H1 (cell line): Measurements from ENCODE around the gene PPFIBP2. TPM values are rescaled to one million over a fixed set of nuclear protein-coding genes. Genes with fewer than 3 reads are reported as not detected.

Experiments
- CTCF ChIA-PET: fragments of 300-600 bp; sonication (Branson Sonifier 250); formaldehyde crosslinking; loops from one replicate; lab custom pipeline; 2021; ENCODE audit not compliant: partially characterized antibody; lab: Charles Lee
- POLR2A ChIA-PET: fragments of 300-600 bp; sonication (Branson Sonifier 250); formaldehyde crosslinking; loops from one replicate; lab custom pipeline; 2021; ENCODE audit warnings: inconsistent platforms; ENCODE audit not compliant: partially characterized antibody; lab: Charles Lee
- DNase-seq, 2 experiments: peaks; one replicate each; pipeline versions ENCODE4 v3.0.0 to v3.0.0-alpha.2; 2010 to 2022; ENCODE audit warnings: low spot score in 2 of 2, low read depth in 1 of 2, mixed read lengths in 1 of 2
- FAIRE-seq: peaks from 2 replicates; lab custom pipeline; 2011; peaks lifted over from hg19 to GRCh38; lab: Jason Lieb, UNC
- H2AFZ ChIP-seq: 2 replicates; pipeline ENCODE4 v1.8.1; 2012; ENCODE audit warnings: low read length, inconsistent platforms
- H2AK5ac ChIP-seq: 2 replicates; pipeline ENCODE4 v1.6.1; 2013; ENCODE audit warnings: low read depth, low read length
- H2BK120ac ChIP-seq: replicated peaks from 2 replicates; pipeline ENCODE3; 2013; ENCODE audit warnings: low read depth, low read length, inconsistent platforms
- H2BK12ac ChIP-seq: 2 replicates; pipeline ENCODE4 v1.6.1; 2013; ENCODE audit warnings: low read depth, low read length
- H2BK15ac ChIP-seq: 2 replicates; pipeline ENCODE4 v1.6.1; 2013; ENCODE audit warnings: low read length
- H2BK20ac ChIP-seq: 2 replicates; pipeline ENCODE4 v1.6.1; 2013; ENCODE audit warnings: low read length
- H2BK5ac ChIP-seq: 2 replicates; pipeline ENCODE4 v1.6.1; 2013; ENCODE audit warnings: low read depth, low read length
- H3K14ac ChIP-seq: 2 replicates; pipeline ENCODE4 v1.6.1; 2013; ENCODE audit warnings: inconsistent platforms; ENCODE audit not compliant: insufficient read length
- H3K18ac ChIP-seq: 2 replicates; pipeline ENCODE4 v1.6.1; 2013; ENCODE audit warnings: low read length; ENCODE audit errors: extremely low read depth
- H3K23ac ChIP-seq: 2 replicates; pipeline ENCODE4 v1.6.1; 2013; ENCODE audit warnings: inconsistent platforms; ENCODE audit not compliant: insufficient read length
- H3K23me2 ChIP-seq: 2 replicates; pipeline ENCODE4 v1.6.1; 2013; ENCODE audit warnings: low read depth, low read length
- H3K27ac ChIP-seq: 2 replicates; pipeline ENCODE4 v1.6.1; 2011; ENCODE audit warnings: low read depth, low read length, inconsistent platforms
- H3K27me3 ChIP-seq, 4 experiments: replicated peaks in 1 of 4; 1 replicate in 1 of 4; 2 replicates in 3 of 4; pipeline versions ENCODE4 v1.6.1 to v1.8.1; 2011 to 2013; ENCODE audit warnings: low read length in 3 of 4, mild to moderate bottlenecking in 3 of 4, inconsistent platforms in 2 of 4, mixed read lengths in 2 of 4, moderate library complexity in 1 of 4; ENCODE audit not compliant: control insufficient read depth in 3 of 4, insufficient read depth in 3 of 4; ENCODE audit errors: extremely low read depth in 1 of 4
- H3K36me3 ChIP-seq, 4 experiments: 2 replicates each; pipeline versions ENCODE4 v1.6.1 to v1.8.1; 2011 to 2013; ENCODE audit warnings: mild to moderate bottlenecking in 4 of 4, low read length in 3 of 4, moderate library complexity in 2 of 4, control low read depth in 1 of 4, inconsistent platforms in 1 of 4; ENCODE audit not compliant: insufficient read depth in 4 of 4, control insufficient read depth in 2 of 4
- H3K4ac ChIP-seq: replicated peaks from 2 replicates; pipeline ENCODE3; 2013; ENCODE audit warnings: low read length, low read depth, mixed read lengths, inconsistent platforms; ENCODE audit not compliant: insufficient read length
- H3K4me1 ChIP-seq, 4 experiments: replicated peaks in 1 of 4; 1 replicate in 1 of 4; 2 replicates in 3 of 4; pipeline versions ENCODE4 v1.6.1 to v1.8.1; 2011 to 2013; ENCODE audit warnings: low read length in 3 of 4, inconsistent platforms in 2 of 4, mixed read lengths in 1 of 4; ENCODE audit not compliant: insufficient read depth in 4 of 4, control insufficient read depth in 3 of 4
- H3K4me2 ChIP-seq, 2 experiments: 2 replicates each; pipeline versions ENCODE4 v1.6.1 to v1.8.1; 2011 to 2013; ENCODE audit warnings: low read depth in 2 of 2, low read length in 2 of 2, control low read depth in 1 of 2, inconsistent platforms in 1 of 2, mild to moderate bottlenecking in 1 of 2; ENCODE audit not compliant: insufficient read depth in 1 of 2
- H3K4me3 ChIP-seq, 4 experiments: fragments of 200-600, 300-600 bp in 1 of 4; sonication (generic), shearing (Covaris generic), sonication (Bioruptor Twin) in 1 of 4; 2 replicates each; pipeline versions ENCODE4 v1.5.1 to v1.8.1; 2011 to 2016; ENCODE audit warnings: low read length in 4 of 4, low read depth in 3 of 4, control low read depth in 2 of 4, inconsistent platforms in 2 of 4, mild to moderate bottlenecking in 2 of 4, mixed read lengths in 1 of 4, moderate library complexity in 1 of 4; ENCODE audit not compliant: insufficient read depth in 2 of 4; ENCODE audit errors: extremely low read depth in 1 of 4
- H3K56ac ChIP-seq: replicated peaks from 2 replicates; pipeline ENCODE3; 2013; ENCODE audit warnings: low read depth, mild to moderate bottlenecking, mixed read lengths, low read length, inconsistent platforms; ENCODE audit not compliant: insufficient read length
- H3K79me1 ChIP-seq: 2 replicates; pipeline ENCODE4 v1.6.1; 2013; ENCODE audit warnings: low read depth, low read length, control low read depth
- H3K79me2 ChIP-seq, 2 experiments: 2 replicates each; pipeline versions ENCODE4 v1.6.1 to v1.8.1; 2012 to 2013; ENCODE audit warnings: low read length in 2 of 2, mild to moderate bottlenecking in 2 of 2, inconsistent platforms in 1 of 2; ENCODE audit not compliant: insufficient read depth in 2 of 2, control insufficient read depth in 1 of 2
- H3K9ac ChIP-seq, 4 experiments: replicated peaks in 1 of 4; 1 replicate in 1 of 4; 2 replicates in 3 of 4; pipeline versions ENCODE4 v1.6.1 to v1.8.1; 2011 to 2013; ENCODE audit warnings: low read depth in 3 of 4, low read length in 3 of 4, control low read depth in 2 of 4, mild to moderate bottlenecking in 2 of 4, moderate library complexity in 2 of 4, inconsistent platforms in 1 of 4; ENCODE audit errors: extremely low read depth in 1 of 4
- H3K9me3 ChIP-seq, 2 experiments: 2 replicates each; pipeline versions ENCODE4 v1.6.1 to v1.8.1; 2012 to 2013; ENCODE audit warnings: mild to moderate bottlenecking in 2 of 2, moderate library complexity in 2 of 2, control low read depth in 1 of 2, inconsistent platforms in 1 of 2, low read depth in 1 of 2, low read length in 1 of 2, mixed read lengths in 1 of 2; ENCODE audit not compliant: insufficient read depth in 2 of 2
- H4K20me1 ChIP-seq, 2 experiments: replicated peaks in 1 of 2; 2 replicates each; pipeline versions ENCODE3 to v1.8.1; 2011 to 2013; ENCODE audit warnings: inconsistent platforms in 2 of 2, low read length in 2 of 2, mild to moderate bottlenecking in 1 of 2; ENCODE audit not compliant: insufficient read depth in 2 of 2, control insufficient read depth in 1 of 2
- H4K5ac ChIP-seq: 2 replicates; pipeline ENCODE4 v1.6.1; 2013; ENCODE audit warnings: low read length, low read depth, mixed read lengths, inconsistent platforms; ENCODE audit not compliant: insufficient read length
- H4K8ac ChIP-seq: 2 replicates; pipeline ENCODE4 v1.8.0; 2013; ENCODE audit warnings: mild to moderate bottlenecking, moderate library complexity, low read length, inconsistent platforms; ENCODE audit not compliant: insufficient read depth; ENCODE audit errors: extremely low read depth
- H4K91ac ChIP-seq: replicated peaks from 2 replicates; pipeline ENCODE3; 2013; ENCODE audit warnings: low read length, mixed read lengths, inconsistent platforms; ENCODE audit not compliant: insufficient read length
- BACH1 ChIP-seq: IDR thresholded peaks from 2 replicates; pipeline ENCODE4 v1.6.1; 2012; ENCODE audit warnings: low read length, improper control_type of control experiment
- BCL11A ChIP-seq, 2 experiments: IDR thresholded peaks; one replicate each; pipeline ENCODE4 v1.6.1; 2011; ENCODE audit warnings: low read depth in 2 of 2, low read length in 2 of 2, mild to moderate bottlenecking in 2 of 2
- CBX5 ChIP-seq: fragments of 300-800, 300-1000 bp; sonication (generic); IDR thresholded peaks from 2 replicates; pipeline ENCODE4 v1.7.1; 2016; ENCODE audit warnings: antibody characterized with exemption, low read length, low read depth
- CBX8 ChIP-seq: fragments of 300-800, 300-1000 bp; sonication (generic); IDR thresholded peaks from 2 replicates; pipeline ENCODE4 v1.7.1; 2016; ENCODE audit warnings: low read depth, low read length, borderline replicate concordance
- E2F6 ChIP-seq: IDR thresholded peaks from 2 replicates; pipeline ENCODE4 v1.6.1; 2012; ENCODE audit warnings: inconsistent platforms
- EGR1 ChIP-seq: IDR thresholded peaks from 2 replicates; pipeline ENCODE4 v1.6.1; 2011; ENCODE audit warnings: low read depth, low read length, borderline replicate concordance
- KDM1A ChIP-seq: fragments of 200-600, 300-600 bp; sonication (generic); IDR thresholded peaks from 2 replicates; pipeline ENCODE4 v1.7.1; 2016; ENCODE audit warnings: mild to moderate bottlenecking, low read length, borderline replicate concordance
- POLR2A ChIP-seq, 2 experiments: IDR thresholded peaks; 1 replicate in 1 of 2; 2 replicates in 1 of 2; pipeline ENCODE4 v1.6.1; 2011; ENCODE audit warnings: low read depth in 2 of 2, low read length in 2 of 2, mild to moderate bottlenecking in 2 of 2; ENCODE audit errors: control extremely low read depth in 1 of 2
- POU5F1 ChIP-seq: IDR thresholded peaks from 2 replicates; pipeline ENCODE4 v1.6.1; 2011; ENCODE audit warnings: low read depth, mild to moderate bottlenecking, low read length, moderate library complexity
- RBBP5 ChIP-seq: IDR thresholded peaks from 2 replicates; pipeline ENCODE4 v1.7.1; 2012; ENCODE audit warnings: low read depth, mild to moderate bottlenecking, inconsistent platforms, low read length, moderate library complexity, borderline replicate concordance
- RFX5 ChIP-seq: IDR thresholded peaks from 2 replicates; pipeline ENCODE4 v1.6.1; 2011; ENCODE audit warnings: low read depth, low read length, improper control_type of control experiment, borderline replicate concordance
- SIN3A ChIP-seq, 2 experiments: IDR thresholded peaks in 1 of 2; conservative IDR thresholded peaks in 1 of 2; 2 replicates each; pipeline ENCODE4 v1.6.1; 2011 to 2012; ENCODE audit warnings: low read length in 2 of 2, improper control_type of control experiment in 1 of 2, low read depth in 1 of 2, mild to moderate bottlenecking in 1 of 2
- SP1 ChIP-seq: IDR thresholded peaks from 2 replicates; pipeline ENCODE4 v1.6.1; 2011; ENCODE audit warnings: low read depth, low read length
- SP2 ChIP-seq: IDR thresholded peaks from 2 replicates; pipeline ENCODE4 v1.6.1; 2012; ENCODE audit warnings: mild to moderate bottlenecking, low read length, inconsistent platforms
- TEAD4 ChIP-seq: IDR thresholded peaks from 2 replicates; pipeline ENCODE4 v1.6.1; 2012; ENCODE audit warnings: low read depth, low read length, inconsistent platforms, mixed read lengths
- WGBS, 2 experiments: shearing (Covaris generic) in 1 of 2; methylation state at CpG; one replicate each; pipeline versions ENCODE4 v1.1.6 to v1.1.7; 2013 to 2015; ENCODE audit warnings: low lambda C conversion rate in 2 of 2, mixed read lengths in 2 of 2, inconsistent platforms in 1 of 2, low coverage in 1 of 2, missing lambda C conversion rate in 1 of 2; ENCODE audit not compliant: insufficient replicate concordance in 2 of 2, insufficient coverage in 1 of 2, insufficient read length in 1 of 2; ENCODE audit errors: extremely low coverage in 1 of 2, missing lambda C conversion rate in 1 of 2; 5-methylcytosine and 5-hydroxymethylcytosine counted together
- polyA plus RNA-seq, 7 experiments: library from polyadenylated mRNA; depleted of rRNA in 3 of 7; stranded (reverse) in 5 of 7; unstranded in 2 of 7; fragments of >200 nt in 5 of 7; fragments of 200-250 nt in 2 of 7; gene quantifications; 1 replicate in 5 of 7; 2 replicates in 1 of 7; 4 replicates in 1 of 7; pipeline versions ENCODE4 v1.2.1 to v1.2.3, GENCODE V29; 2011 to 2013; ENCODE audit warnings: missing spikeins in 2 of 7, mixed read lengths in 2 of 7
- total RNA-seq: library from RNA; stranded (reverse); fragmentation: NEBNext Ultra II Directional; extraction: Animal tissue kit (Norgen Biotek cat#: 25700); gene quantifications from 2 replicates; pipeline ENCODE4 v1.2.1, GENCODE V29; 2021

Gene PPFIBP2
- total and polyA plus RNA-seq, 2 of the 8 experiments (the other 6 are each of a cell fraction or from before 2014, with no cell fraction given) = 5.5 to 9.8 TPM

GRCh38 chr11:7508087-7508486 is 5.7 kb upstream of the PPFIBP2 start:
- no peaks in the 10 kb centered on the region for H4K20me1 ChIP-seq
- H3K23ac ChIP-seq = no peak overlapping the region
- no peaks in the 10 kb centered on the region for H3K23me2 ChIP-seq
- no peak overlapping the region for H2AFZ ChIP-seq
- POLR2A ChIA-PET = no interaction called here
- H4K91ac ChIP-seq = no peak overlapping the region
- no peaks in the 10 kb centered on the region for H3K27me3 ChIP-seq
- H3K27ac ChIP-seq = no peak overlapping the region
- DNase-seq (no peak), FAIRE-seq (no peak)
- no peak overlapping the region for H4K5ac ChIP-seq
- no peak overlapping the region for H3K9ac ChIP-seq
- 92% methylated on average over 3 of the region's 3 CpGs; no CpG with 5 or more reads in 1 of the 2 experiments for WGBS, 2 experiments
- no peak overlapping the region for H2BK5ac ChIP-seq
- H3K56ac ChIP-seq = no peak overlapping the region
- no peak overlapping the region for H2BK20ac ChIP-seq
- no peak overlapping the region for H3K4ac ChIP-seq
- H3K36me3 ChIP-seq = no peaks in the 10 kb centered on the region
- no peak overlapping the region for H2BK12ac ChIP-seq
- peaks cover 0 to 5% (median 3%) of the 10 kb centered on the region in 4 experiments; a peak in 5 of 7 replicates for H3K4me1 ChIP-seq
- no peaks in the 10 kb centered on the region for H3K79me1 ChIP-seq
- CTCF ChIA-PET = interaction anchor here (0.6 to 2.0 kb wide), 8 partner anchors 13 to 149 kb away, joined by 3 to 5 read pairs (median 3); partner anchors contain the start of gene OLFML1
- no peak overlapping the region for H3K4me2 ChIP-seq
- H2BK120ac ChIP-seq = no peak overlapping the region
- no peaks in the 10 kb centered on the region for H3K79me2 ChIP-seq
- H2AK5ac ChIP-seq = no peak overlapping the region
- H2BK15ac ChIP-seq = no peak overlapping the region
- H3K14ac ChIP-seq = no peak overlapping the region
- H3K9me3 ChIP-seq = no peaks in the 10 kb centered on the region
- no peak overlapping the region for H3K4me3 ChIP-seq
- H4K8ac ChIP-seq = no peak overlapping the region
- no peak overlapping the region for H3K18ac ChIP-seq
- TF ChIP-seq POLR2A (IDR thresholded peaks at IDR 0.05; ENCODE audit: control extremely low read depth in 1 of 2, low read depth in 2 of 2, low read length in 2 of 2) (no peak), BACH1 (no peak), TEAD4 (no peak), POU5F1 (no peak), E2F6 (no peak), SP1 (no peak), KDM1A (no peak), RBBP5 (no peak), RFX5 (no peak), CBX8 (no peak), EGR1 (no peak), BCL11A (IDR thresholded peaks at IDR 0.05; ENCODE audit: low read depth in 2 of 2, low read length in 2 of 2) (no peak), SIN3A (conservative IDR thresholded peaks at IDR 0.05 in 1 of 2, IDR thresholded peaks at IDR 0.05 in 1 of 2; ENCODE audit: low read depth in 1 of 2, low read length in 2 of 2) (no peak), SP2 (no peak), CBX5 (no peak)
